Activated CD4-positive, alpha-beta T cell treated with anti-CD3 and anti-CD28 coated beads for 4 hours (primary cell): ENCODE measurements around the gene BIRC3.
A peak's percentile ranks its signal among the peaks of the same experiment; 100 is the strongest.

Experiments used
- DNase-seq, 2 donors: peaks; one replicate each; pipeline ENCODE4 v3.0.0-alpha.2; 2020

Gene BIRC3

GRCh38 chr11:102317099-102317767 is at the start of gene BIRC3:
Gene BIRC3, plus strand, starts transcription at chr11:102317484. Its CDS starts 7,026 bp downstream, at chr11:102324510.
- DNase-seq = peak; percentile 90 to 92

GRCh38 chr11:102267609-102268008 is 49.7 kb upstream of the BIRC3 start:
- no peak for DNase-seq

GRCh38 chr11:102268083-102268984 is 49.0 kb upstream of the BIRC3 start:
- DNase-seq = peak; percentile 76 to 77

GRCh38 chr11:102268985-102269470 is 48.3 kb upstream of the BIRC3 start:
- DNase-seq = no peak

GRCh38 chr11:102269927-102270326 is 47.4 kb upstream of the BIRC3 start:
- DNase-seq = no peak

GRCh38 chr11:102272047-102272824 is 45.0 kb upstream of the BIRC3 start:
- no peak for DNase-seq

GRCh38 chr11:102274628-102275027 is 42.7 kb upstream of the BIRC3 start:
- no peak for DNase-seq

GRCh38 chr11:102276362-102276761 is 40.9 kb upstream of the BIRC3 start:
- DNase-seq = no peak

GRCh38 chr11:102276783-102277182 is 40.5 kb upstream of the BIRC3 start:
- no peak for DNase-seq

- no peak for DNase-seq
Measured at GRCh38 chr11:102279641-102280170, 37.6 kb upstream of the BIRC3 start.

GRCh38 chr11:102280245-102280833 is 36.9 kb upstream of the BIRC3 start:
- DNase-seq = no peak

- no peak for DNase-seq
Measured at GRCh38 chr11:102283116-102283485, 34.2 kb upstream of the BIRC3 start.

- DNase-seq = no peak
Measured at GRCh38 chr11:102284008-102284407, 33.3 kb upstream of the BIRC3 start.

- no peak for DNase-seq
Measured at GRCh38 chr11:102286292-102286691, 31.0 kb upstream of the BIRC3 start.

GRCh38 chr11:102287964-102288724 is 29.1 kb upstream of the BIRC3 start:
- DNase-seq = peak; percentile 28 to 53

- no peak for DNase-seq
Measured at GRCh38 chr11:102288725-102289083, 28.6 kb upstream of the BIRC3 start.

GRCh38 chr11:102289592-102289991 is 27.7 kb upstream of the BIRC3 start:
- no peak for DNase-seq

- no peak for DNase-seq
Measured at GRCh38 chr11:102291831-102292230, 25.5 kb upstream of the BIRC3 start.

- no peak for DNase-seq
Measured at GRCh38 chr11:102292933-102293332, 24.4 kb upstream of the BIRC3 start.

GRCh38 chr11:102293873-102294601 is 23.2 kb upstream of the BIRC3 start:
- peak in 1 of 2 donors; percentile 28 for DNase-seq

GRCh38 chr11:102295045-102295444 is 22.2 kb upstream of the BIRC3 start:
- no peak for DNase-seq
